Lower lobe of right lung (tissue), 2 donors: ENCODE measurements around the gene KLK15. TPM values are rescaled to one million over a fixed set of nuclear protein-coding genes. Genes with fewer than 3 reads are reported as not detected.

Experiments
- ATAC-seq, 2 donors: fragments of 200-7000 bp; cut with Tn5 transposase; one replicate each; pipeline ENCODE4 v1.9.1; 2020 to 2022; ENCODE audit warnings: mild to moderate bottlenecking in 2 of 2, moderate library complexity in 2 of 2
- DNase-seq: peaks from one replicate; pipeline ENCODE4 v3.0.0-alpha.2; 2020
- H3K27ac ChIP-seq: fragments of 200-600 bp; one replicate; pipeline ENCODE4 v1.8.0; 2022
- H3K27me3 ChIP-seq: fragments of 200-600 bp; one replicate; pipeline ENCODE4 v1.8.0; 2022; ENCODE audit warnings: low read depth
- H3K36me3 ChIP-seq: fragments of 200-600 bp; one replicate; pipeline ENCODE4 v1.8.0; 2022; ENCODE audit warnings: mild to moderate bottlenecking
- H3K4me1 ChIP-seq: fragments of 200-600 bp; one replicate; pipeline ENCODE4 v1.8.0; 2022
- H3K4me3 ChIP-seq: fragments of 200-600 bp; one replicate; pipeline ENCODE4 v1.8.0; 2022; ENCODE audit warnings: mild to moderate bottlenecking
- H3K9me3 ChIP-seq: fragments of 200-600 bp; one replicate; pipeline ENCODE4 v1.8.0; 2022
- intact Hi-C: fragments of 100-400 bp; cut with DNase I; formaldehyde crosslinking; loops from one replicate; pipeline ENCODE4 v1.11.0; 2022
- total RNA-seq: library from RNA; stranded (reverse); fragmentation: NEBNext Ultra II Directional; extraction: Animal tissue kit (Norgen Biotek cat#: 25700); gene quantifications from one replicate; pipeline ENCODE4 v1.2.1, GENCODE V29; 2021
- TF ChIP-seq, protein P1 (sequence below): fragments of 200-600 bp; IDR thresholded peaks from one replicate; pipeline ENCODE4 v1.8.0; 2022; ENCODE audit warnings: antibody characterized with exemption, mild to moderate bottlenecking
- donor health status: DM: no; HTN: yes; CAD: no; lungs with severe emphysema.

Gene KLK15
- total RNA-seq, 1 donor from 2014 or later: not detected

GRCh38 chr19:50776131-50776530 lies 57.2 kb downstream of the KLK15 start:
- Histone ChIP-seq H3K4me1 (no peaks in the 10 kb centered on the region), H3K4me3 (no peak overlapping the region), H3K9me3 (peaks cover 7% of the 10 kb centered on the region), H3K27ac (no peak overlapping the region), H3K27me3 (peaks cover 69% of the 10 kb centered on the region), H3K36me3 (no peaks in the 10 kb centered on the region)
- DNase-seq (no peak), ATAC-seq (no peak)
- TF ChIP-seq, protein P1, sequence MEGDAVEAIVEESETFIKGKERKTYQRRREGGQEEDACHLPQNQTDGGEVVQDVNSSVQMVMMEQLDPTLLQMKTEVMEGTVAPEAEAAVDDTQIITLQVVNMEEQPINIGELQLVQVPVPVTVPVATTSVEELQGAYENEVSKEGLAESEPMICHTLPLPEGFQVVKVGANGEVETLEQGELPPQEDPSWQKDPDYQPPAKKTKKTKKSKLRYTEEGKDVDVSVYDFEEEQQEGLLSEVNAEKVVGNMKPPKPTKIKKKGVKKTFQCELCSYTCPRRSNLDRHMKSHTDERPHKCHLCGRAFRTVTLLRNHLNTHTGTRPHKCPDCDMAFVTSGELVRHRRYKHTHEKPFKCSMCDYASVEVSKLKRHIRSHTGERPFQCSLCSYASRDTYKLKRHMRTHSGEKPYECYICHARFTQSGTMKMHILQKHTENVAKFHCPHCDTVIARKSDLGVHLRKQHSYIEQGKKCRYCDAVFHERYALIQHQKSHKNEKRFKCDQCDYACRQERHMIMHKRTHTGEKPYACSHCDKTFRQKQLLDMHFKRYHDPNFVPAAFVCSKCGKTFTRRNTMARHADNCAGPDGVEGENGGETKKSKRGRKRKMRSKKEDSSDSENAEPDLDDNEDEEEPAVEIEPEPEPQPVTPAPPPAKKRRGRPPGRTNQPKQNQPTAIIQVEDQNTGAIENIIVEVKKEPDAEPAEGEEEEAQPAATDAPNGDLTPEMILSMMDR: no peak
- intact Hi-C loops: no loop called here

Other genes starting within 250 kb of the KLK15 start
- 1.2 TPM for gene SYT3, start 193.7 kb downstream of the KLK15 start, total RNA-seq
- 5.2 TPM for gene C19orf81, start 184.1 kb downstream of the KLK15 start, total RNA-seq
- 0.71 TPM for gene SHANK1, start 113.8 kb downstream of the KLK15 start, total RNA-seq
- 9.8 TPM for gene CLEC11A, start 110.2 kb downstream of the KLK15 start, total RNA-seq
- not detected for gene GPR32, start 63.1 kb downstream of the KLK15 start, total RNA-seq
- not detected for gene ACP4, start 43.2 kb downstream of the KLK15 start, total RNA-seq
- 1.9 TPM for gene KLK1, start 9.8 kb downstream of the KLK15 start, total RNA-seq
- gene KLK3, start 21.3 kb upstream of the KLK15 start, total RNA-seq: not detected
- not detected for gene KLK2, start 39.9 kb upstream of the KLK15 start, total RNA-seq
- not detected for gene KLK4, start 77.8 kb upstream of the KLK15 start, total RNA-seq
- gene KLK5, start 119.5 kb upstream of the KLK15 start, total RNA-seq: not detected
- gene KLK6, start 136.0 kb upstream of the KLK15 start, total RNA-seq: not detected
- not detected for gene KLK7, start 150.3 kb upstream of the KLK15 start, total RNA-seq
- not detected for gene KLK8, start 168.0 kb upstream of the KLK15 start, total RNA-seq
- gene KLK10, start 186.1 kb upstream of the KLK15 start, total RNA-seq: 5.7 TPM
- gene KLK11, start 193.0 kb upstream of the KLK15 start, total RNA-seq: 11.2 TPM
- 1.9 TPM for gene KLK12, start 201.4 kb upstream of the KLK15 start, total RNA-seq
- 0.56 TPM for gene KLK13, start 231.5 kb upstream of the KLK15 start, total RNA-seq
- gene KLK14, start 249.3 kb upstream of the KLK15 start, total RNA-seq: 0.89 TPM